ENCODE results near the gene METTL13. TPM values are rescaled to one million over a fixed set of nuclear protein-coding genes. Genes with fewer than 3 reads are reported as not detected.

The METTL13 gene
- total and polyA plus RNA-seq, 2 of the 8 experiments (the other 6 are each of a cell fraction or from before 2014, with no cell fraction given) = 38.1 to 66.3 TPM

DNA sequence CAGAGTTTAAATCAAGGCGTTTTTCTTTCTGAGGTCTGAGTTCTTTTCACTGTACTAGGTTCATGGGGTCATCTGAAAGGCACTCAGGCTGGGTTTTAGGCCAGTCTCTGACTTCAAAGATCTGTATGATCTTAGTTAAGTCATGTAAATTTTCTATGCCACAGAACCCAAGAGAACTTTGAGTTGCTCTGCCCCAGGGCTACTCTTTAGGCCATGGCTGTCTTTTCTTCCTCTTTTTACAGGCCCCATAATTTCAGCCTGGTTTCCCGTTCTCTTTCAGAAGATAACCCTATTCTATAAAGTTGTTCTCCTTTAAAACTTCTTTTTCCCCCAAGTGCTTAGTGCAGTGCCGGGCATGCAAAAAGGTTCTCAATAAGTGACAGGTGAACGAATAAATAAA, 26.1 kb downstream of the METTL13 start:
- Histone ChIP-seq H3K79me1 (ENCODE audit: low read depth, low read length) (no peaks in the 10 kb centered on the region), H3K23ac (ENCODE audit: insufficient read length) (no peak overlapping the region), H3K27ac (ENCODE audit: low read depth, low read length) (no peak overlapping the region), H3K4me3 (ENCODE audit: extremely low read depth in 1 of 4, insufficient read depth in 2 of 4, low read depth in 3 of 4, low read length in 4 of 4) (no peak overlapping the region), H3K79me2 (ENCODE audit: control insufficient read depth in 1 of 2, insufficient read depth in 2 of 2, low read length in 2 of 2) (no peaks in the 10 kb centered on the region), H3K14ac (ENCODE audit: insufficient read length) (no peak overlapping the region), H3K9me3 (ENCODE audit: insufficient read depth in 2 of 2, low read depth in 1 of 2, low read length in 1 of 2) (no peaks in the 10 kb centered on the region), H2BK20ac (ENCODE audit: low read length) (no peak overlapping the region), H2AK5ac (ENCODE audit: low read depth, low read length) (no peak overlapping the region), H3K56ac (replicated peaks; ENCODE audit: insufficient read length, low read depth, low read length) (no peak overlapping the region), H2AFZ (ENCODE audit: low read length) (no peak overlapping the region), H4K20me1 (replicated peaks in 1 of 2; ENCODE audit: control insufficient read depth in 1 of 2, insufficient read depth in 2 of 2, low read length in 2 of 2) (no peaks in the 10 kb centered on the region), H2BK120ac (replicated peaks; ENCODE audit: low read depth, low read length) (no peak overlapping the region), H3K9ac (replicated peaks in 1 of 4; ENCODE audit: extremely low read depth in 1 of 4, low read depth in 3 of 4, low read length in 3 of 4) (no peak overlapping the region), H3K18ac (ENCODE audit: extremely low read depth, low read length) (no peak overlapping the region), H3K4me1 (replicated peaks in 1 of 4; ENCODE audit: control insufficient read depth in 3 of 4, insufficient read depth in 4 of 4, low read length in 3 of 4) (peaks cover 0 to 3% (median 0%) of the 10 kb centered on the region in 4 experiments; a peak in 2 of 7 replicates), H3K23me2 (ENCODE audit: low read depth, low read length) (no peaks in the 10 kb centered on the region), H4K91ac (replicated peaks; ENCODE audit: insufficient read length, low read length) (no peak overlapping the region), H4K8ac (ENCODE audit: extremely low read depth, insufficient read depth, low read length) (no peak overlapping the region), H2BK15ac (ENCODE audit: low read length) (no peak overlapping the region), H3K27me3 (replicated peaks in 1 of 4; ENCODE audit: control insufficient read depth in 3 of 4, extremely low read depth in 1 of 4, insufficient read depth in 3 of 4, low read length in 3 of 4) (no peaks in the 10 kb centered on the region), H3K36me3 (ENCODE audit: control insufficient read depth in 2 of 4, insufficient read depth in 4 of 4, low read length in 3 of 4) (no peaks in the 10 kb centered on the region), H2BK12ac (ENCODE audit: low read depth, low read length) (no peak overlapping the region), H4K5ac (ENCODE audit: insufficient read length, low read depth, low read length) (no peak overlapping the region), H3K4ac (replicated peaks; ENCODE audit: insufficient read length, low read depth, low read length) (no peak overlapping the region), H3K4me2 (ENCODE audit: insufficient read depth in 1 of 2, low read depth in 2 of 2, low read length in 2 of 2) (no peak overlapping the region), H2BK5ac (ENCODE audit: low read depth, low read length) (no peak overlapping the region)
- DNase-seq (ENCODE audit: low read depth in 1 of 2, low spot score in 2 of 2) (no peak), FAIRE-seq (no peak)
- 86% methylated on average over 4 of the region's 4 CpGs; no CpG with 5 or more reads in 1 of the 2 experiments for WGBS, 2 experiments (ENCODE audit: extremely low coverage in 1 of 2, insufficient coverage in 1 of 2, insufficient read length in 1 of 2, insufficient replicate concordance in 2 of 2, low coverage in 1 of 2, low lambda C conversion rate in 2 of 2, missing lambda C conversion rate in 1 of 2)
- no peak for TF ChIP-seq E2F6 (IDR thresholded peaks at IDR 0.05)
- TF ChIP-seq BCL11A (IDR thresholded peaks at IDR 0.05; ENCODE audit: low read depth in 2 of 2, low read length in 2 of 2) = no peak
- TF ChIP-seq, protein P1, sequence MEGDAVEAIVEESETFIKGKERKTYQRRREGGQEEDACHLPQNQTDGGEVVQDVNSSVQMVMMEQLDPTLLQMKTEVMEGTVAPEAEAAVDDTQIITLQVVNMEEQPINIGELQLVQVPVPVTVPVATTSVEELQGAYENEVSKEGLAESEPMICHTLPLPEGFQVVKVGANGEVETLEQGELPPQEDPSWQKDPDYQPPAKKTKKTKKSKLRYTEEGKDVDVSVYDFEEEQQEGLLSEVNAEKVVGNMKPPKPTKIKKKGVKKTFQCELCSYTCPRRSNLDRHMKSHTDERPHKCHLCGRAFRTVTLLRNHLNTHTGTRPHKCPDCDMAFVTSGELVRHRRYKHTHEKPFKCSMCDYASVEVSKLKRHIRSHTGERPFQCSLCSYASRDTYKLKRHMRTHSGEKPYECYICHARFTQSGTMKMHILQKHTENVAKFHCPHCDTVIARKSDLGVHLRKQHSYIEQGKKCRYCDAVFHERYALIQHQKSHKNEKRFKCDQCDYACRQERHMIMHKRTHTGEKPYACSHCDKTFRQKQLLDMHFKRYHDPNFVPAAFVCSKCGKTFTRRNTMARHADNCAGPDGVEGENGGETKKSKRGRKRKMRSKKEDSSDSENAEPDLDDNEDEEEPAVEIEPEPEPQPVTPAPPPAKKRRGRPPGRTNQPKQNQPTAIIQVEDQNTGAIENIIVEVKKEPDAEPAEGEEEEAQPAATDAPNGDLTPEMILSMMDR (IDR thresholded peaks at IDR 0.05; ENCODE audit: control extremely low read depth in 1 of 3, insufficient read depth in 1 of 3, low read depth in 1 of 3, low read length in 3 of 3) = no peak
- no peak for TF ChIP-seq SUZ12 (IDR thresholded peaks at IDR 0.05; ENCODE audit: low read length)
- TF ChIP-seq, protein P2, sequence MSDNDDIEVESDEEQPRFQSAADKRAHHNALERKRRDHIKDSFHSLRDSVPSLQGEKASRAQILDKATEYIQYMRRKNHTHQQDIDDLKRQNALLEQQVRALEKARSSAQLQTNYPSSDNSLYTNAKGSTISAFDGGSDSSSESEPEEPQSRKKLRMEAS (IDR thresholded peaks at IDR 0.05) = no peak
- no peak for TF ChIP-seq TAF1 (IDR thresholded peaks at IDR 0.05; ENCODE audit: low read depth, low read length)
- no peak for TF ChIP-seq BRCA1 (IDR thresholded peaks at IDR 0.05; ENCODE audit: low read depth, low read length)
- no peak for TF ChIP-seq RFX5 (IDR thresholded peaks at IDR 0.05; ENCODE audit: borderline replicate concordance, low read depth, low read length)
- POLR2A ChIA-PET (ENCODE audit: partially characterized antibody) = no interaction called here
- CTCF ChIA-PET (ENCODE audit: partially characterized antibody) = interaction anchor here (0.7 to 16.4 kb wide), 5 partner anchors 11 to 232 kb away, joined by 3 to 694 read pairs (median 3); no protein-coding TSS in a partner anchor
